Stimulated activated CD4-positive, alpha-beta T cell treated with anti-CD3 and anti-CD28 coated beads, Interleukin-2, amount 100 ng/mL, for 4 hours (primary cell): Measurements from ENCODE around the gene MED15.
"Not testable (repeated sequence)": the region's sequence is repeated elsewhere in the genome, so short reads cannot be mapped to it uniquely, and the experiment has no call there.

Experiments
- DNase-seq: peaks from one replicate; pipeline ENCODE4 v3.0.0-alpha.2; 2020; ENCODE audit warnings: low read depth

Gene MED15

DNA sequence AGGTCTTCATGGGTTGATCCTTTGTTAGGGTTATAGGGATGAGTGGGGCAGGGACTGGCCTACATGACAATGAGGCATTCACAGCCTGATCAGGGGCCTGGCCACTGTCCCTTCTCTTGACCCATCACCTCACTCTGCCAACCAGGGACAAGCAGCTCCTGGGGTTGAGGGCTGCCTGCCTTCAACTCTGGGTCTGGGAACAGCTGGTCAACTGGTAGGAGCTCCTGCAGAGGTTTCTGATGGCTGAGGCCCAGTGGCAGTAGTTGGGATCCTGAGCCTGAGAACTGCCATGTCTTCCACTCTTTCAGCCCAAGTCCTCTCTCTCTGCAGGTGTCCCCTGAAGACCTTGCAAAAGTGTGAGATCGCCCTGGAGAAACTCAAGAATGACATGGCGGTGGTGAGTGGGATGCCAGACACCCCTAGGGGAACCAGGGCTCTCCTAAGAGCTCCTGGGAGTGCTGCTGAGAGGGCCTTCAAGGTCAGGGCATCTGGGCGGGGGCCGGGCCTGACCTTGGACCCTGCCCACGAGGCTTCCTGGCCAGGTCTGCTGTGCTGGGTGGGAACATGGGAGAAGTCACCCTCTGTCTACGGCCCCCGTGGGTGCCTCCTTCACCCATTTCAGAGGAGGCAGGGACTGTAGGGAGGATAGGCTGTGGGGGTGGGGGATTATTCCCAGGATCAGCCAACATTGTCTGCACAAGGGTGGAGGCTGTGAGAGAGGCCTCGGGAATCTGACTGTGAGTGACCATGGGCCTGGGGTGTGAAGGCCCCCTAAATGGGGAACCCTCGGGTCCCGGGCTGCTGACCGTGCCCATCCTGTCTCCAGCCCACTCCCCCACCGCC, 76.8 kb downstream of the MED15 start:
- DNase-seq = no peak

DNA sequence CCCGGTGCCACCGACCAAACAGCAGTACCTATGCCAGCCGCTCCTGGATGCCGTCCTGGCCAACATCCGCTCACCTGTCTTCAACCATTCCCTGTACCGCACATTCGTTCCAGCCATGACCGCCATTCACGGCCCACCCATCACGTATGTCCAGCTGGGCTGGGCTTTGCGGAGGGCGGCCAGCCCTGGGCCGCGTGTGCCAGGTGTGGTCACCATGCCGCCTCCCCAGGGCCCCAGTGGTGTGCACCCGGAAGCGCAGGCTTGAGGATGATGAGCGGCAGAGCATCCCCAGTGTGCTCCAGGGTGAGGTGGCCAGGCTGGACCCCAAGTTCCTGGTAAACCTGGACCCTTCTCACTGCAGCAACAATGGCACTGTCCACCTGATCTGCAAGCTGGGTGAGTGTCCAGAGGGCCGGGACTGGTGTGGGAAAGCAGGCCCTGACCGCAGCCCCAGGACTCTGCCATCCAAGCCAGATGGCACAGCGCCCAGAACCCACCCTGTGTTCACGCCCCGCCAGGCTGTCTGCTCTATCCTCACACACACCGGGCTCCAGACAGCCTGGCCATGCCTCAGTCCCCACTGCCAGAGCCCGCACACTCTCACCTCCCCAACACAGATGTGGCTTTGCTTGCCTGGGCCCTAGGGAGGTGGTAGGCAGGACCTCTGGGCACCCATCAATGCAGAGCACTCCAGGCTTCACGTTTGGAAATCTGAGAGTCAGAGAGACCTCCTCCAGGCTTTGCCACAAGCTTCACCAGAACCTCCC, 77.6 kb downstream of the MED15 start:
- no peak for DNase-seq

DNA sequence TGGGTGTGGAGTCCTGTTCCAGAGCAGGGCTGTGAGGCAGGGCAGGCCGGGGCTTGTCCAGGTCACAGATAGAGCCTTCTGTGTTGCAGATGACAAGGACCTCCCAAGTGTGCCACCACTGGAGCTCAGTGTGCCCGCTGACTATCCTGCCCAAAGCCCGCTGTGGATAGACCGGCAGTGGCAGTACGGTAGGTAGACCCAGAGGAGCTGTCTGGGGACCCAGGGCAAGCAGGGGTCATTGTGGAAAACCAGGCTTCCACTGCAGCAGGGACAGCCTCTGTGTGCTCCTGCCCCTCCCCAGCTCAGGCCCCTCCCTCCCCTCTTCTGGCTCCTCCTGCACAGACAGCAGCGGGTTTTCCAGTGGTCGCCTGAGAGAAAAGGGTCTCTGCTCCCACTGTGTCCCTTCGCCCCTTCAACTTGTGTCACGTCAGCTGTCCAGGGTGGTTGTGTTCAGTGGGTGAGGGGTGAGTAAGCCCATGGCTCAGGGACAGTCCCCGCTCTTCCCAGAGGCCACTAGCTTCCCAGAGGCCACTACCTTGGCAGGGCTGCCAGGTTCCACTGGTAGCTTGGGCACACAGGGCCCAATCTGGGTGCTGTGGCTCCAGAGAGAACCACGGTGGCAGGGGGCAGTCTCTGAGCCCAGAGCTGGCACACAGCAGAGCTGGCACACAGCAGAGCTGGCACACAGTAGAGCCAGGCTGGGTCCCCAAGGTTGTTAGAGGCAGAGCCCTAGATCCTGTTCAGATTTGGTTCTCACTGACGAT, 78.4 kb downstream of the MED15 start:
- DNase-seq = no peak

DNA sequence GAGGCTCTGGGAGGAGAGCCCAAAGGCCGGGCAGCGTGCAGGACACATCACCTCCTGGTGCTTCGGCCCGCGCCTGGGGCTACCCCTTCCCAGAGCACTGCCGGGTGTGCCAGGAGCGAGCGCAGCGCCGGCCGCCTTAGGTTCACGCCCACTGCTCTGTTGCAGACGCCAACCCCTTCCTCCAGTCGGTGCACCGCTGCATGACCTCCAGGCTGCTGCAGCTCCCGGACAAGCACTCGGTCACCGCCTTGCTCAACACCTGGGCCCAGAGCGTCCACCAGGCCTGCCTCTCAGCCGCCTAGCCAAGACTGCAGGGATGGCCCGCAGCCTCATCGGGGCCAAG, 79.0 kb downstream of the MED15 start:
- no peak for DNase-seq

DNA sequence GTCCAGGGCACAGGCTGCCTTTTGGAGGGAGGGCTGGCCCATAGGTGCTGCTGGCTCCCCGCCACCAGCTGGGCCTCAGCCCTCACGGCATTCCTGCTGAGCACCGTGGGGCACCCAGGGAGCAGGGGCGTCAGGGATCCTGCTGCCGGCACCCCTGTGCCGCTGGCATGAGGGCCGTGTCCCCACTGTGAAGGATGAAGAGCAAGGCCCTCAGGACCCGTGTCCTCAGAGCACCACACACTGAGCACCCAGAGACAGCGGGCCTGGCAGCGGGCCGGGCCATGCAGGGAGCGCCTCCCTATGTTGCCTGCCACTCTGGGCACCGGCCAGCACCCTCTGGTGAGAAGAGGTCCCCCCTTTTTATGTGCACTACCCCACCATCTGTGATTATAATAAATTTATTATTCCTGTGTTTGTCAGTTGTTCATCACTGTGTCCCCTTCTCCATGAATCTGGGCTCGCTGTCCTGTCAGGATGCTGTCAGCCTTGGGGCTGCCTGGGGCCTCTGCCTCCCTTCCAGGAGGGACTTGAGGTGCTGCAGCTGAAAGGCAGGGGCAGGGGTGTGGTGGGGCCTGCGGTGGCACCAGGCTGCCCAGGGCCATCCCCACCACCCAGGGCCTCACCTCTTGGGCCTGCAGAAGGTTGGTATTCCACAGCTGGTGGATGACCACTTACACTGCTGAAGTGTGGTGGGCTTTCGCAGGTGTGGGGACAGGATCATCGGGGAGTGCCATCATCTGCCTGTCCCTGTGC, 80.0 kb downstream of the MED15 start:
- DNase-seq = no peak

- no peak for DNase-seq
Measured at GRCh38 chr22:20588092-20588842, 80.9 kb downstream of the MED15 start.

GRCh38 chr22:20588843-20589581, 81.6 kb downstream of the MED15 start:
- DNase-seq = no peak

- no peak for DNase-seq
Measured at GRCh38 chr22:20589614-20590476, 82.4 kb downstream of the MED15 start.

GRCh38 chr22:20590477-20591294, 83.3 kb downstream of the MED15 start:
- DNase-seq = no peak

DNA sequence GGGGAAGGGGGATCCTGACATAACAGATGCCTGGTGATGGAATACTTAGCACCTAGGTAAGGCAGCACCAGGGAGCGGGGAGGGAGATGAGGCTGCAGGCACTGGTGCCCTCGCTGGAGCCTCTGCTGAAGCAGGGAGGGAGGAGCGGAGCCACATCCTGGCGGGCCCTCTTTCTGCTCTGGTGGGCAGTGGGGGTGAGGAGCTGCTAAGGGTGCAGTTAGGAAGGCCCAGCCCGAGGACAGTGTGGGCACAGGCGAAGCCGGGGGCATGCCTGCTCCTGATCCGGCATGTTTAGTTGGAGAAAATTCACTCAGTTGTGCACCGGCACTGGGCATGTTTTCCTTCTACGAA, 83.9 kb downstream of the MED15 start:
- no peak for DNase-seq

DNA sequence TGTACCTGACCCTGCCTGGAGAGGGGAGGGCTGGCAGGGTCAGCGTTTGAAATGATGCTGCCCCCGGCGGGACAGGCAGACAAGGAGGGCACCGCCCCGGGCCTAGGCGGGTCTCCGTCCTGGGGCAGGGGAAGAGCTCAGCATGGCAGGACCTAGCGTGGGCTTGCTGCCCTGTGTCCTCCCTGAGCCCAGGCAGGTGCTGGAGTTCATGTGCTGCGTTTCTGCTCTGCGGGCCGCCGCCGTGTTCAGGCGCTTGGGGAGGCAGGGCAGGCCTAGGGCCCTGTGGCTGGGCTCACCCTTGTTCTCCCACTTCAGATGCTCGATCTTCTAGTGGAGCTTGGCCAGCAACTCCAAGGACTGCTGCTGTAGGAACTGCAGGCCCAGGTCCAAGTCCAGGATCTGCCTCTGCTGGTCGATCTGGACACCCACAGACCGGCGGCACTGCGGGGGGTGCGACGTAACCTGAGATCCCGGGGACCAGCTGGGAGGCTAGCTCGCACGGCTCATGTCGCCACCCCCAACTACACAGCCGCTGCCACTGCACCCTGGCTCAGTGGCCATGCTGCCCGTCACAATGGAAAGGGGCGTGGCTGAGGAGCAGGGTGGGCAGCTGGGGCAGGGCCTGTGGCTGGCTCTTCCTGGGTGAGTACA, 84.4 kb downstream of the MED15 start:
- DNase-seq = no peak

- DNase-seq = not testable (repeated sequence)
Measured at GRCh38 chr22:20594038-20594437, 86.6 kb downstream of the MED15 start.

- not testable (repeated sequence) for DNase-seq
Measured at GRCh38 chr22:20594486-20594885, 87.1 kb downstream of the MED15 start.

- no peak for DNase-seq
Measured at GRCh38 chr22:20595461-20595860, 88.1 kb downstream of the MED15 start.

DNA sequence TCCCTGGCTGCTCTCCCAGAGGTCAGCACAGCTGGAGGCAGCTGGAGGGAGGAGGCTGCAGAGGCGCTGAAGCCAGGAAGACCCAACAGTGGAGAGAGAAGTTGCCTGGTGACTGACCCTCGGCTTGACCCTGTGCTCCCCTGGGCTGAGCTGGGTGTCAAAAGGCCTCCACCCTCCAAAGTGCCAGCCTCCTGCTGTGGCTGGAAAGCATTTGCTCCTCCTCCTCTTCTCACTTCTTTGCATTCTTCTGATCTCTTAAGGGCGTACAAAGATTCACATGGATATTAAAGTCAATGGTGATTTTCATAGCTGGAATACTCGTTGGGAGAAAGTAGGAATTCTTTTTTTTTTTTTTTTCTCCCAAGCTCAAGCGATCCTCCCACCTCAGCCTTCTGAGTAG, 91.7 kb downstream of the MED15 start:
- DNase-seq = no peak

GRCh38 chr22:20600137-20600673, 92.8 kb downstream of the MED15 start:
- DNase-seq = no peak

- no peak for DNase-seq
Measured at GRCh38 chr22:20601308-20601707, 93.9 kb downstream of the MED15 start.

DNA sequence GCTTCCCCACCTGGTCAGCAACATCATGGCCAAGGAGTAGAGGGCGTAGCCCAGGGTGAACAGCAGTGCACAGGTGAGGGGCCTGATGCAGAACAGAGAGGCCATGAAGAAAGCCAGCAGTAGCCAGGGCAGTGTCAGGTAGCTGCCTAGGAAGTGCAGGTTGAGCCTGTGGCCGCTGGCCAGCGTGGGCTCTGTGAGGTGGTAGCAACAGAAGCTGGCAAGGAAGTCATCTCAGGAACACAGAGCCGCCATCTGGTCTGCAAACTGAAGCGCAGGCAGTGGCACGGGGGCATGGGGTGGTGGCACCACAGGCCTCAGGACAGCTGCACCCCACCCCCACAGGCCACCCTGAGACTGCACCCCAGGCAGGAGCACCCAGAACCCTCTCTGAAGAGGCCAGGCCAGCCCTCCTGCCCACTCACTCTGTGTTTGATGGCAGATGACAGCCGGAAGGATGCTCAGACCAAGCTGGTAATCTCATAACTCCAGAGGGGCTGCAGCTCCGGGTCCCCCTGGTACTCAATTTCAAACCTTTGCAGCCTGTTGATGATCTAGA, 95.3 kb downstream of the MED15 start:
- DNase-seq = no peak
